Duodenal mucosa (tissue), 2 donors: Measurements from ENCODE around the gene PARP9.
"Not testable (repeated sequence)": the region's sequence is repeated elsewhere in the genome, so short reads cannot be mapped to it uniquely, and the experiment has no call there.

Experiments used
- H3K27ac ChIP-seq: one replicate; pipeline ENCODE4 v1.7.0; 2013; ENCODE audit warnings: low read depth, low read length
- H3K27me3 ChIP-seq, 2 donors: one replicate each; pipeline ENCODE4 v1.7.0; 2013; ENCODE audit warnings: low read length in 2 of 2, control low read depth in 1 of 2; ENCODE audit not compliant: insufficient read depth in 2 of 2, control insufficient read depth in 1 of 2
- H3K36me3 ChIP-seq, 2 donors: one replicate each; pipeline ENCODE4 v1.7.0; 2013; ENCODE audit warnings: low read length in 2 of 2, control low read depth in 1 of 2; ENCODE audit not compliant: insufficient read depth in 2 of 2, control insufficient read depth in 1 of 2
- H3K4me1 ChIP-seq, 2 donors: one replicate each; pipeline ENCODE4 v1.7.0; 2013; ENCODE audit warnings: low read length in 2 of 2, control low read depth in 1 of 2; ENCODE audit not compliant: insufficient read depth in 2 of 2, control insufficient read depth in 1 of 2
- H3K4me3 ChIP-seq, 2 donors: one replicate each; pipeline ENCODE4 v1.7.0; 2013; ENCODE audit warnings: low read length in 2 of 2, low read depth in 1 of 2
- H3K9ac ChIP-seq, 2 donors: one replicate each; pipeline ENCODE4 v1.7.0; 2013; ENCODE audit warnings: low read length in 2 of 2, low read depth in 1 of 2
- H3K9me3 ChIP-seq, 2 donors: one replicate each; pipeline ENCODE4 v1.7.0; 2013; ENCODE audit warnings: low read length in 2 of 2, control low read depth in 1 of 2; ENCODE audit not compliant: control insufficient read depth in 1 of 2

Gene PARP9

GRCh38 chr3:122510878-122511535 lies 53.1 kb downstream of the PARP9 start:
- Histone ChIP-seq H3K36me3 (no peaks in the 10 kb centered on the region), H3K4me3 (no peak overlapping the region), H3K9ac (no peak overlapping the region), H3K27me3 (no peaks in the 10 kb centered on the region), H3K27ac (no peak overlapping the region), H3K4me1 (peaks cover 17 to 21% of the 10 kb centered on the region in 2 donors), H3K9me3 (no peaks in the 10 kb centered on the region)

DNA sequence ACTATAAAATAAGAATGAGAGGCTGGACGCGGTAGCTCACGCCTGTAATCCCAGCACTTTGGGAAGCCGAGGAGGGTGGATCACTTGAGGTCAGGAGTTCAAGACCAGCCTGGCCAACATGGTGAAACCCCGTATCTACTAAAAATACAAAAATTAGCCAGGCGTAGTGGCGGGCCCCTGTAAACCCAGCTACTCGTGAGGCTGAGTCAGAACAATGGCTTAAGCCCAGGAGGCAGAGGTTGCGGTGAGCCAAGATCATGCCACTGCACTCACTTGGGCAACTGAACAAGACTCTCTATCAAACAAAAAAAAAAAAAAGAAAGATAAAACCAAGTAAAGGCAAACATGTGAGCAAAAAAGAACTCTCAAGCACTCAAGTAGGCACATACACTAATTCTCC lies 55.2 kb downstream of the PARP9 start:
- not testable (repeated sequence) for H3K9me3 ChIP-seq, H3K27me3 ChIP-seq, H3K9ac ChIP-seq, H3K27ac ChIP-seq, H3K36me3 ChIP-seq, H3K4me3 ChIP-seq
- H3K4me1 ChIP-seq: peaks cover 14 to 21% of the 10 kb centered on the region in 2 donors

DNA sequence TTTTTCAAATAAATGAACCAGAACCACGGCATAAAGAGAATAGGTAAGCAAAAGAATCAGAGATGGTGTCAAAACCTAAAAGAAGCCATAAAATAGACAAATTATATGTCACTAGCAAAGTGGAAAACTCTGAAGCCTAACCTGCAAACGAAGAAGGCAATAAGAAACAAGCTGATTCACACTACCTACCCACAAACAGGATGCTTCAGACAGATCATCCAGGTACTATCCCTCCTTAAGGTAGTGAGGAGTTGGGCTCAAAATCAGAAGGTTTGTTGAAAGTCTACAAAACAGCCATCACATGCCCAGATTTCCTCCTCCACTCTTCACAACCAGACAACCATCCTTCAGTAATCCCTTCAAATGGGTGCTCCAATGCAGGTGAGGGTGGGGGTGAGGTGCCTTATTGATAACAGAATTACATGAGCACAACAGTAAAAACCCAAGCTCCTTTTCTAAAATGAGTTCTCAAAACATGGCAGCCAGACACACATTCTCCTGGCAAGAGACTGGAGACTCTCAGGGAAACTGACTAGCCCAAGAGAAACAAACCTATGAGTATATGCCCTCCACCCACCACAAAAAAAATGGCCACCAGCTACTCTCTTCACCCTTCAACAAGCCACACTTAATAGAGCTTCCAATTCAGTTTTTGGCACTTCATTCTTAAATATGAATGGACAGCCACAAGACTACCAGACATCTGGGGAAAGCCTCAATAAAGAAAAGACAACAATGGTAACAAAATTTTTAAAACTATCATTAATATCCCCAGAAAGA lies 55.8 kb downstream of the PARP9 start:
- peaks cover 12 to 18% of the 10 kb centered on the region in 2 donors for H3K4me1 ChIP-seq
- H3K27ac ChIP-seq: no peak overlapping the region
- H3K36me3 ChIP-seq: no peaks in the 10 kb centered on the region
- no peaks in the 10 kb centered on the region for H3K27me3 ChIP-seq
- H3K4me3 ChIP-seq: no peak overlapping the region
- no peaks in the 10 kb centered on the region for H3K9me3 ChIP-seq
- no peak overlapping the region for H3K9ac ChIP-seq

GRCh38 chr3:122506450-122506849 lies 57.6 kb downstream of the PARP9 start:
- Histone ChIP-seq H3K4me1 (peaks cover 3 to 7% of the 10 kb centered on the region in 2 donors), H3K27me3 (no peaks in the 10 kb centered on the region), H3K9ac (no peak overlapping the region), H3K27ac (no peak overlapping the region), H3K36me3 (no peaks in the 10 kb centered on the region), H3K4me3 (no peak overlapping the region), H3K9me3 (no peaks in the 10 kb centered on the region)

GRCh38 chr3:122505676-122506075 lies 58.4 kb downstream of the PARP9 start:
- H3K4me1 ChIP-seq: peaks cover 0 to 3% of the 10 kb centered on the region in 2 donors

DNA sequence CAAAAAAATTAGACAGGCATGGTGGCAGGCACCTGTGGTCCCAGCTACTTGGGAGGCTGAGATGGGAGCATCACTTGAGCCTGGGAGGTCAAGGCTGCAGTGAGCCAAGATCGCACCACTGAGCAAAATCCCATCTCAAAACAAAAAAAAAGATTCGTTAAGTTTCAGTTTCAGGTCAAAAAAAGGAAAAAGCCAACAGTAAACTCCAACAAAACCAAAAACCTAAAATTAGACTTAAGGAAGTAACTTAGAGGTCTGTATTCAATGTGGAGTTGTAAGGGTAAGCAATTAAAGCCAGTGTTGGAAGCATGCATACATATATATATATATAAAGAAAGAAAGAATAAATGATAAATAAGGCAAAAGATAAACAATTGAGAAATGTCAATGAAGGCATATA lies 61.2 kb downstream of the PARP9 start:
- no peak overlapping the region for H3K27ac ChIP-seq
- H3K9ac ChIP-seq: no peak overlapping the region
- no peaks in the 10 kb centered on the region for H3K9me3 ChIP-seq
- no peaks in the 10 kb centered on the region for H3K27me3 ChIP-seq
- H3K4me3 ChIP-seq: no peak overlapping the region
- no peaks in the 10 kb centered on the region for H3K36me3 ChIP-seq
- no peaks in the 10 kb centered on the region for H3K4me1 ChIP-seq

More at GRCh38 chr3:122505676-122506075, 58.4 kb downstream of the PARP9 start:
- Histone ChIP-seq H3K27me3 (no peaks in the 10 kb centered on the region), H3K27ac (no peak overlapping the region), H3K9me3 (no peaks in the 10 kb centered on the region), H3K4me3 (no peak overlapping the region), H3K36me3 (no peaks in the 10 kb centered on the region), H3K9ac (no peak overlapping the region)

- no peaks in the 10 kb centered on the region for H3K4me1 ChIP-seq
- no peaks in the 10 kb centered on the region for H3K27me3 ChIP-seq
- H3K36me3 ChIP-seq: no peaks in the 10 kb centered on the region
- H3K9ac ChIP-seq: no peak overlapping the region
- H3K4me3 ChIP-seq: no peak overlapping the region
- H3K27ac ChIP-seq: no peak overlapping the region
- H3K9me3 ChIP-seq: no peaks in the 10 kb centered on the region
Measured at GRCh38 chr3:122502139-122502538, 62.0 kb downstream of the PARP9 start.

GRCh38 chr3:122500964-122501363 lies 63.1 kb downstream of the PARP9 start:
- not testable (repeated sequence) for H3K4me3 ChIP-seq, H3K4me1 ChIP-seq, H3K27me3 ChIP-seq, H3K9ac ChIP-seq, H3K27ac ChIP-seq, H3K9me3 ChIP-seq, H3K36me3 ChIP-seq

DNA sequence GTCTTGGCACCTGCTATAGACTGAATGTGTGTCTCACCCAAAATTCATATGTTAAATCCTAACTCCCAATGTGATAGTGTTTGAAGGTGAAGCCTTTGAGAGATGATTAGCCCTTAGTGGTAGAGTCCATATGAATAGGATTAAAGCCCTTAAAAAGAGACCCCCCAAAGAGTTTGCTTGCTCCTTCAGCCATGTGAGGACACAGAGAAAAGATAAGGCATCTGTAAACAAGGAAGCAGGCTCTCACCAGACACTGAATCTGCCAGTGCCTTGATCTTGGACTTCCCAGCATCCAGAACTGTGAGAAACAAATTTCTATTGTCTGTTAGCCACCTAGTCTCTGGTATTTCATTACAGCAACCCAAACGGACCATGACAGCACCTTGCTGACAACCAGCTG lies 65.9 kb downstream of the PARP9 start:
- Histone ChIP-seq H3K27ac (no peak overlapping the region), H3K4me3 (no peak overlapping the region), H3K9ac (no peak overlapping the region), H3K27me3 (no peaks in the 10 kb centered on the region), H3K9me3 (no peaks in the 10 kb centered on the region), H3K4me1 (no peaks in the 10 kb centered on the region), H3K36me3 (peaks cover 0 to 13% of the 10 kb centered on the region in 2 donors)

- H3K4me3 ChIP-seq: no peak overlapping the region
- no peaks in the 10 kb centered on the region for H3K27me3 ChIP-seq
- no peaks in the 10 kb centered on the region for H3K9me3 ChIP-seq
- H3K27ac ChIP-seq: no peak overlapping the region
- H3K4me1 ChIP-seq: no peaks in the 10 kb centered on the region
- no peak overlapping the region for H3K9ac ChIP-seq
- H3K36me3 ChIP-seq: peaks cover 2 to 13% of the 10 kb centered on the region in 2 donors
Measured at GRCh38 chr3:122497425-122497824, 66.7 kb downstream of the PARP9 start.
